ENCODE measurements around the gene PARL. TPM values are rescaled to one million over a fixed set of nuclear protein-coding genes. Genes with fewer than 3 reads are reported as not detected.
"Not testable (repeated sequence)": the region's sequence is repeated elsewhere in the genome, so short reads cannot be mapped to it uniquely, and the experiment has no call there.

The PARL gene
- total and polyA plus RNA-seq, 2 experiments from 2014 or later = 44.6 to 99.9 TPM

GRCh38 chr3:183797996-183798395 lies 86.7 kb downstream of the PARL start:
- Histone ChIP-seq H3K4me3 (no peak overlapping the region), H3K27ac (no peak overlapping the region), H3K36me3 (peaks cover 50% of the 10 kb centered on the region), H3K27me3 (no peaks in the 10 kb centered on the region), H3K9me3 (ENCODE audit: low read depth) (no peaks in the 10 kb centered on the region), H3K4me1 (ENCODE audit: low read depth) (no peaks in the 10 kb centered on the region)
- TF ChIP-seq CTCF (IDR thresholded peaks at IDR 0.05; ENCODE audit: low read depth, low read length) = no peak
- DNase-seq (ENCODE audit: low read depth in 1 of 2, low spot score in 1 of 2) = no peak

- Histone ChIP-seq H3K9me3 (ENCODE audit: low read depth) (no peaks in the 10 kb centered on the region), H3K27ac (no peak overlapping the region), H3K4me1 (ENCODE audit: low read depth) (no peaks in the 10 kb centered on the region), H3K4me3 (no peak overlapping the region), H3K36me3 (peaks cover 44% of the 10 kb centered on the region), H3K27me3 (no peaks in the 10 kb centered on the region)
- TF ChIP-seq CTCF (IDR thresholded peaks at IDR 0.05; ENCODE audit: low read depth, low read length) = no peak
- DNase-seq (ENCODE audit: low read depth in 1 of 2, low spot score in 1 of 2) = no peak
These were observed 88.3 kb downstream of the PARL start for GRCh38 chr3:183796372-183796771.

GRCh38 chr3:183794452-183794851 lies 90.2 kb downstream of the PARL start:
- H3K4me3 ChIP-seq = no peak overlapping the region
- TF ChIP-seq CTCF (IDR thresholded peaks at IDR 0.05; ENCODE audit: low read depth, low read length) = no peak
- no peaks in the 10 kb centered on the region for H3K4me1 ChIP-seq (ENCODE audit: low read depth)
- H3K27ac ChIP-seq = no peak overlapping the region
- no peaks in the 10 kb centered on the region for H3K9me3 ChIP-seq (ENCODE audit: low read depth)
- H3K36me3 ChIP-seq = peaks cover 41% of the 10 kb centered on the region
- DNase-seq (ENCODE audit: low read depth in 1 of 2, low spot score in 1 of 2) = no peak
- H3K27me3 ChIP-seq = no peaks in the 10 kb centered on the region

- H3K36me3 ChIP-seq = peaks cover 30% of the 10 kb centered on the region
- no peak for DNase-seq (ENCODE audit: low read depth in 1 of 2, low spot score in 1 of 2)
- no peaks in the 10 kb centered on the region for H3K9me3 ChIP-seq (ENCODE audit: low read depth)
- no peak overlapping the region for H3K27ac ChIP-seq
- H3K4me3 ChIP-seq = no peak overlapping the region
- H3K4me1 ChIP-seq (ENCODE audit: low read depth) = no peaks in the 10 kb centered on the region
- TF ChIP-seq CTCF (IDR thresholded peaks at IDR 0.05; ENCODE audit: low read depth, low read length) = no peak
- H3K27me3 ChIP-seq = no peaks in the 10 kb centered on the region
These were observed 91.7 kb downstream of the PARL start for GRCh38 chr3:183792976-183793375.

GRCh38 chr3:183790700-183791099 lies 94.0 kb downstream of the PARL start:
- peaks cover 43% of the 10 kb centered on the region for H3K36me3 ChIP-seq
- no peak for DNase-seq (ENCODE audit: low read depth in 1 of 2, low spot score in 1 of 2)
- TF ChIP-seq CTCF (IDR thresholded peaks at IDR 0.05; ENCODE audit: low read depth, low read length) = no peak

GRCh38 chr3:183789826-183790225 lies 94.9 kb downstream of the PARL start:
- DNase-seq (ENCODE audit: low read depth in 1 of 2, low spot score in 1 of 2) = no peak
- no peak for TF ChIP-seq CTCF (IDR thresholded peaks at IDR 0.05; ENCODE audit: low read depth, low read length)
- no peak overlapping the region for H3K4me3 ChIP-seq
- no peaks in the 10 kb centered on the region for H3K4me1 ChIP-seq (ENCODE audit: low read depth)
- H3K27ac ChIP-seq = no peak overlapping the region
- no peaks in the 10 kb centered on the region for H3K9me3 ChIP-seq (ENCODE audit: low read depth)
- no peaks in the 10 kb centered on the region for H3K27me3 ChIP-seq
- peaks cover 45% of the 10 kb centered on the region for H3K36me3 ChIP-seq

More at GRCh38 chr3:183790700-183791099, 94.0 kb downstream of the PARL start:
- no peaks in the 10 kb centered on the region for H3K4me1 ChIP-seq (ENCODE audit: low read depth)
- H3K4me3 ChIP-seq = no peak overlapping the region
- no peaks in the 10 kb centered on the region for H3K27me3 ChIP-seq
- H3K27ac ChIP-seq = no peak overlapping the region
- H3K9me3 ChIP-seq (ENCODE audit: low read depth) = no peaks in the 10 kb centered on the region

GRCh38 chr3:183784503-183784902 lies 100.2 kb downstream of the PARL start:
- H3K36me3 ChIP-seq = peaks cover 45% of the 10 kb centered on the region
- not testable (repeated sequence) for H3K27ac ChIP-seq

More at GRCh38 chr3:183784503-183784902, 100.2 kb downstream of the PARL start:
- not testable (repeated sequence) for H3K27me3 ChIP-seq; H3K4me1 ChIP-seq (ENCODE audit: low read depth); H3K9me3 ChIP-seq (ENCODE audit: low read depth); DNase-seq (ENCODE audit: low read depth in 1 of 2, low spot score in 1 of 2); H3K4me3 ChIP-seq
